ENCODE measurements around the gene PARM1.

DNA sequence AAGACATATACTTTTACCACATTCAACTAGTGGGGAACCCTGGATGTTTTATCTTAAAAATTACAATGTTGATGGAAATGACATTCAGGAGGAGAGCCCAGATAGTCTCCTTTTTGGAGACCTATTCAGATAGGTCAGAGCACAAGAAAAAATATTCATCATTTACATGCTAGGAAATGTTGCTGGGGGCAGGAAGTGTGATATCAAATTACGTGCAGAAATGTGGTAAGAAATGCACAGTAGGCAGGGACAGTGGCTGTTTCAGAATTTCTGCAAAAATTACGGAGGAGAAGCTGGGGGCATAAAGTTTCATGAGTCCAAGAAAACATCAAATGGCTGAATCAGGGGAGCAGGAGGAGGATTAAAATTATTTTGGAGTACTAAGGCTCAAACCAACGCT is 8.2 kb downstream of the PARM1 start:
- TF ChIP-seq, protein P1, sequence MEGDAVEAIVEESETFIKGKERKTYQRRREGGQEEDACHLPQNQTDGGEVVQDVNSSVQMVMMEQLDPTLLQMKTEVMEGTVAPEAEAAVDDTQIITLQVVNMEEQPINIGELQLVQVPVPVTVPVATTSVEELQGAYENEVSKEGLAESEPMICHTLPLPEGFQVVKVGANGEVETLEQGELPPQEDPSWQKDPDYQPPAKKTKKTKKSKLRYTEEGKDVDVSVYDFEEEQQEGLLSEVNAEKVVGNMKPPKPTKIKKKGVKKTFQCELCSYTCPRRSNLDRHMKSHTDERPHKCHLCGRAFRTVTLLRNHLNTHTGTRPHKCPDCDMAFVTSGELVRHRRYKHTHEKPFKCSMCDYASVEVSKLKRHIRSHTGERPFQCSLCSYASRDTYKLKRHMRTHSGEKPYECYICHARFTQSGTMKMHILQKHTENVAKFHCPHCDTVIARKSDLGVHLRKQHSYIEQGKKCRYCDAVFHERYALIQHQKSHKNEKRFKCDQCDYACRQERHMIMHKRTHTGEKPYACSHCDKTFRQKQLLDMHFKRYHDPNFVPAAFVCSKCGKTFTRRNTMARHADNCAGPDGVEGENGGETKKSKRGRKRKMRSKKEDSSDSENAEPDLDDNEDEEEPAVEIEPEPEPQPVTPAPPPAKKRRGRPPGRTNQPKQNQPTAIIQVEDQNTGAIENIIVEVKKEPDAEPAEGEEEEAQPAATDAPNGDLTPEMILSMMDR (IDR thresholded peaks at IDR 0.05) = no peak
- no peak for TF ChIP-seq POLR2A (IDR thresholded peaks at IDR 0.05)
- no peak for TF ChIP-seq EP300 (IDR thresholded peaks at IDR 0.05)
- TF ChIP-seq POLR2AphosphoS5 (IDR thresholded peaks at IDR 0.05) = no peak
